ENCODE results near the gene U2AF1. TPM values are rescaled to one million over a fixed set of nuclear protein-coding genes. Genes with fewer than 3 reads are reported as not detected.
"Not testable (repeated sequence)": the region's sequence is repeated elsewhere in the genome, so short reads cannot be mapped to it uniquely, and the experiment has no call there.

U2AF1 gene
- total and polyA plus RNA-seq, 2 of the 8 experiments (the other 6 are each of a cell fraction or from before 2014, with no cell fraction given): 60.0 to 74.6 TPM

- H4K8ac ChIP-seq (ENCODE audit: extremely low read depth, insufficient read depth, low read length); H2BK5ac ChIP-seq (ENCODE audit: low read depth, low read length); POLR2A ChIA-PET (ENCODE audit: partially characterized antibody); H3K4ac ChIP-seq (replicated peaks; ENCODE audit: insufficient read length, low read depth, low read length); H4K5ac ChIP-seq (ENCODE audit: insufficient read length, low read depth, low read length); DNase-seq (ENCODE audit: low read depth in 1 of 2, low spot score in 2 of 2); H3K79me2 ChIP-seq (ENCODE audit: control insufficient read depth in 1 of 2, insufficient read depth in 2 of 2, low read length in 2 of 2); FAIRE-seq; H3K23me2 ChIP-seq (ENCODE audit: low read depth, low read length); H3K4me3 ChIP-seq (ENCODE audit: extremely low read depth in 1 of 4, insufficient read depth in 2 of 4, low read depth in 3 of 4, low read length in 4 of 4); H2BK12ac ChIP-seq (ENCODE audit: low read depth, low read length); H2BK20ac ChIP-seq (ENCODE audit: low read length); H2BK120ac ChIP-seq (replicated peaks; ENCODE audit: low read depth, low read length); H3K4me1 ChIP-seq (replicated peaks in 1 of 4; ENCODE audit: control insufficient read depth in 3 of 4, insufficient read depth in 4 of 4, low read length in 3 of 4); H3K14ac ChIP-seq (ENCODE audit: insufficient read length); H3K36me3 ChIP-seq (ENCODE audit: control insufficient read depth in 2 of 4, insufficient read depth in 4 of 4, low read length in 3 of 4); H2BK15ac ChIP-seq (ENCODE audit: low read length); H3K27ac ChIP-seq (ENCODE audit: low read depth, low read length); H3K9ac ChIP-seq (replicated peaks in 1 of 4; ENCODE audit: extremely low read depth in 1 of 4, low read depth in 3 of 4, low read length in 3 of 4); H3K23ac ChIP-seq (ENCODE audit: insufficient read length); H3K79me1 ChIP-seq (ENCODE audit: low read depth, low read length); H3K56ac ChIP-seq (replicated peaks; ENCODE audit: insufficient read length, low read depth, low read length); CTCF ChIA-PET (ENCODE audit: partially characterized antibody); H3K9me3 ChIP-seq (ENCODE audit: insufficient read depth in 2 of 2, low read depth in 1 of 2, low read length in 1 of 2); H3K4me2 ChIP-seq (ENCODE audit: insufficient read depth in 1 of 2, low read depth in 2 of 2, low read length in 2 of 2); H4K20me1 ChIP-seq (replicated peaks in 1 of 2; ENCODE audit: control insufficient read depth in 1 of 2, insufficient read depth in 2 of 2, low read length in 2 of 2); H2AK5ac ChIP-seq (ENCODE audit: low read depth, low read length); H2AFZ ChIP-seq (ENCODE audit: low read length); H3K18ac ChIP-seq (ENCODE audit: extremely low read depth, low read length); H3K27me3 ChIP-seq (replicated peaks in 1 of 4; ENCODE audit: control insufficient read depth in 3 of 4, extremely low read depth in 1 of 4, insufficient read depth in 3 of 4, low read length in 3 of 4); H4K91ac ChIP-seq (replicated peaks; ENCODE audit: insufficient read length, low read length): not testable (repeated sequence)
- WGBS, 2 experiments (ENCODE audit: extremely low coverage in 1 of 2, insufficient coverage in 1 of 2, insufficient read length in 1 of 2, insufficient replicate concordance in 2 of 2, low coverage in 1 of 2, low lambda C conversion rate in 2 of 2, missing lambda C conversion rate in 1 of 2): no CpG with 5 or more reads among the region's 10 CpGs
Observed at GRCh38 chr21:43134520-43134919, 27.1 kb upstream of the U2AF1 start.

DNA sequence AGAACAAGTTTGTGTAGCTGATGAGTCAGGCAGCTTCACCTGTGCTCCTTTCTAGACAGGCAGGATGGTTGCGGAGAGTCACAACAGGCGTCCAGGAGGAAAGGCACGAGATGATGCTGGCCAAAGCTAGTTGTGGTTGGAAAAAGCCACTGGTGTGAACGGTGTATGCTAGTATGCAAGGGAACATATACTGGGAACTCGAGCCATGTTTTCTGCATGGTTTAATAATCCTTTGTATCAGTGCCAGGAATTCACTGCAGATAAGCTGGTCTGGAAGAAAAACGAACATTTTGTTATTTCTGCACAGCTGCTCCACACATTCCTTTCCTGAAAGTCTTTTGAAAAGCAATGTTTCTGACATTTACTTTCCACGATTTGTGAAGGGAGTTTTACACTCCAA lies 22.7 kb upstream of the U2AF1 start:
- H3K27me3 ChIP-seq (replicated peaks in 1 of 4; ENCODE audit: control insufficient read depth in 3 of 4, extremely low read depth in 1 of 4, insufficient read depth in 3 of 4, low read length in 3 of 4); CTCF ChIA-PET (ENCODE audit: partially characterized antibody); H2AFZ ChIP-seq (ENCODE audit: low read length); H3K18ac ChIP-seq (ENCODE audit: extremely low read depth, low read length); H3K4me2 ChIP-seq (ENCODE audit: insufficient read depth in 1 of 2, low read depth in 2 of 2, low read length in 2 of 2); H3K4me3 ChIP-seq (ENCODE audit: extremely low read depth in 1 of 4, insufficient read depth in 2 of 4, low read depth in 3 of 4, low read length in 4 of 4); H3K23me2 ChIP-seq (ENCODE audit: low read depth, low read length); DNase-seq (ENCODE audit: low read depth in 1 of 2, low spot score in 2 of 2); H4K91ac ChIP-seq (replicated peaks; ENCODE audit: insufficient read length, low read length); H4K20me1 ChIP-seq (replicated peaks in 1 of 2; ENCODE audit: control insufficient read depth in 1 of 2, insufficient read depth in 2 of 2, low read length in 2 of 2); H3K14ac ChIP-seq (ENCODE audit: insufficient read length); H2BK12ac ChIP-seq (ENCODE audit: low read depth, low read length); H2BK20ac ChIP-seq (ENCODE audit: low read length); H2BK120ac ChIP-seq (replicated peaks; ENCODE audit: low read depth, low read length); H4K8ac ChIP-seq (ENCODE audit: extremely low read depth, insufficient read depth, low read length); H3K9me3 ChIP-seq (ENCODE audit: insufficient read depth in 2 of 2, low read depth in 1 of 2, low read length in 1 of 2); H2BK15ac ChIP-seq (ENCODE audit: low read length); H3K4ac ChIP-seq (replicated peaks; ENCODE audit: insufficient read length, low read depth, low read length); H4K5ac ChIP-seq (ENCODE audit: insufficient read length, low read depth, low read length); H3K23ac ChIP-seq (ENCODE audit: insufficient read length); H2BK5ac ChIP-seq (ENCODE audit: low read depth, low read length); POLR2A ChIA-PET (ENCODE audit: partially characterized antibody); H3K79me1 ChIP-seq (ENCODE audit: low read depth, low read length); H3K27ac ChIP-seq (ENCODE audit: low read depth, low read length); H2AK5ac ChIP-seq (ENCODE audit: low read depth, low read length); H3K79me2 ChIP-seq (ENCODE audit: control insufficient read depth in 1 of 2, insufficient read depth in 2 of 2, low read length in 2 of 2); FAIRE-seq; H3K56ac ChIP-seq (replicated peaks; ENCODE audit: insufficient read length, low read depth, low read length); H3K36me3 ChIP-seq (ENCODE audit: control insufficient read depth in 2 of 4, insufficient read depth in 4 of 4, low read length in 3 of 4); H3K4me1 ChIP-seq (replicated peaks in 1 of 4; ENCODE audit: control insufficient read depth in 3 of 4, insufficient read depth in 4 of 4, low read length in 3 of 4); H3K9ac ChIP-seq (replicated peaks in 1 of 4; ENCODE audit: extremely low read depth in 1 of 4, low read depth in 3 of 4, low read length in 3 of 4): not testable (repeated sequence)
- whole genome bisulfite sequencing, 2 experiments (ENCODE audit: extremely low coverage in 1 of 2, insufficient coverage in 1 of 2, insufficient read length in 1 of 2, insufficient replicate concordance in 2 of 2, low coverage in 1 of 2, low lambda C conversion rate in 2 of 2, missing lambda C conversion rate in 1 of 2): no CpG with 5 or more reads among the region's 7 CpGs
